Measurements from ENCODE around the gene SLC39A9. TPM values are rescaled to one million over a fixed set of nuclear protein-coding genes. Genes with fewer than 3 reads are reported as not detected.
A peak's percentile ranks its signal among the peaks of the same experiment; 100 is the strongest.

The SLC39A9 gene, protein sequence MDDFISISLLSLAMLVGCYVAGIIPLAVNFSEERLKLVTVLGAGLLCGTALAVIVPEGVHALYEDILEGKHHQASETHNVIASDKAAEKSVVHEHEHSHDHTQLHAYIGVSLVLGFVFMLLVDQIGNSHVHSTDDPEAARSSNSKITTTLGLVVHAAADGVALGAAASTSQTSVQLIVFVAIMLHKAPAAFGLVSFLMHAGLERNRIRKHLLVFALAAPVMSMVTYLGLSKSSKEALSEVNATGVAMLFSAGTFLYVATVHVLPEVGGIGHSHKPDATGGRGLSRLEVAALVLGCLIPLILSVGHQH
- total RNA-seq (ENCODE audit: unreplicated experiment) = 41.2 TPM
- long read RNA-seq, partial matches to known transcripts = 1 of 5 reads
- long read RNA-seq, other reads (novel, unspliced or antisense) = 2 of 5 reads

GRCh38 chr14:69398053-69398817 lies at the start of gene SLC39A9, which contains the start of gene ERH:
Gene SLC39A9, plus strand, starts transcription at chr14:69398692. Its CDS starts 678 bp downstream, at chr14:69399370.
Gene ERH, minus strand, starts transcription at chr14:69398299. Its CDS starts 66 bp downstream, at chr14:69398233.
- no peak for TF ChIP-seq CTCF (IDR thresholded peaks at IDR 0.05; ENCODE audit: unreplicated experiment)
- peaks cover 33% of the 10 kb centered on the region for H3K4me1 Mint-ChIP-seq (ENCODE audit: unreplicated experiment)
- H3K4me3 Mint-ChIP-seq (ENCODE audit: unreplicated experiment) = peak within 1 kb of the TSS; percentile 99
- H3K9me3 Mint-ChIP-seq (ENCODE audit: unreplicated experiment) = no peaks in the 10 kb centered on the region
- peaks cover 6% of the 10 kb centered on the region for H3K27me3 Mint-ChIP-seq (ENCODE audit: unreplicated experiment)
- H3K36me3 Mint-ChIP-seq (ENCODE audit: low read depth, unreplicated experiment) = peaks cover 19% of the 10 kb centered on the region
- DNase-seq (ENCODE audit: low spot score) = peak; percentile 86
- peak within 1 kb of the TSS; percentile 100 for H3K27ac Mint-ChIP-seq (ENCODE audit: unreplicated experiment)

GRCh38 chr14:69349091-69349777 lies 49.3 kb upstream of the SLC39A9 start:
- Mint-ChIP-seq H3K27me3 (ENCODE audit: unreplicated experiment) (peaks cover 6% of the 10 kb centered on the region), H3K4me1 (ENCODE audit: unreplicated experiment) (no peaks in the 10 kb centered on the region), H3K4me3 (ENCODE audit: unreplicated experiment) (no peak overlapping the region), H3K36me3 (ENCODE audit: low read depth, unreplicated experiment) (no peaks in the 10 kb centered on the region), H3K9me3 (ENCODE audit: unreplicated experiment) (no peaks in the 10 kb centered on the region), H3K27ac (ENCODE audit: unreplicated experiment) (no peak overlapping the region)
- DNase-seq (ENCODE audit: low spot score) = no peak
- no peak for TF ChIP-seq CTCF (IDR thresholded peaks at IDR 0.05; ENCODE audit: unreplicated experiment)

GRCh38 chr14:69350892-69351291 lies 47.6 kb upstream of the SLC39A9 start:
- H3K36me3 Mint-ChIP-seq (ENCODE audit: low read depth, unreplicated experiment) = no peaks in the 10 kb centered on the region
- H3K4me1 Mint-ChIP-seq (ENCODE audit: unreplicated experiment) = peaks cover 3% of the 10 kb centered on the region
- H3K27ac Mint-ChIP-seq (ENCODE audit: unreplicated experiment) = no peak overlapping the region

DNA sequence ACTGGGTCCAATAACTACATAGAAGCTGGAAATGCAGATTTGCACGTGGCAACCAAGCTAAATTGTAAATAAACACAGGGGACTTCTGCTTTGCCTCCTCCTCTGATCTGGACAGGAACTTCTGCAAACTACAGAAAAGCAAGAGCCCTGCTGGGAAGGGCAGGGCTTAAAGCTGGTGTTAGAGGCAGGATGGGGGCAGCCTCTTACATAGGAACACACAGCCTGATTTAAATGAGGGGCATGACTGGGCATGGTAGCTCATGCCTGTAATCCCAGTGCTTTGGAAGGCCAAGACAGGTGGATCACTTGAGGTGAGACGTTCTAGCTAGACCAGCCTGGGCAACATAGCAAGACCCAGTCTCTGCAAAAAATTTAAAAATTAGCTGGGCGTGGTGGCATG lies 47.1 kb upstream of the SLC39A9 start:
- no peak for TF ChIP-seq CTCF (IDR thresholded peaks at IDR 0.05; ENCODE audit: unreplicated experiment)
- Mint-ChIP-seq H3K27me3 (ENCODE audit: unreplicated experiment) (peaks cover 4% of the 10 kb centered on the region), H3K9me3 (ENCODE audit: unreplicated experiment) (no peaks in the 10 kb centered on the region), H3K4me1 (ENCODE audit: unreplicated experiment) (peaks cover 3% of the 10 kb centered on the region), H3K27ac (ENCODE audit: unreplicated experiment) (no peak overlapping the region), H3K4me3 (ENCODE audit: unreplicated experiment) (no peak overlapping the region), H3K36me3 (ENCODE audit: low read depth, unreplicated experiment) (no peaks in the 10 kb centered on the region)
- DNase-seq (ENCODE audit: low spot score) = no peak

More at GRCh38 chr14:69350892-69351291, 47.6 kb upstream of the SLC39A9 start:
- Mint-ChIP-seq H3K27me3 (ENCODE audit: unreplicated experiment) (peaks cover 4% of the 10 kb centered on the region), H3K4me3 (ENCODE audit: unreplicated experiment) (no peak overlapping the region), H3K9me3 (ENCODE audit: unreplicated experiment) (no peaks in the 10 kb centered on the region)
- DNase-seq (ENCODE audit: low spot score) = no peak
- no peak for TF ChIP-seq CTCF (IDR thresholded peaks at IDR 0.05; ENCODE audit: unreplicated experiment)

Data from endothelial cell (in vitro differentiated cells).